Body of pancreas (tissue), 4 donors: Measurements from ENCODE around the gene SMURF2.

Source experiments
- CTCF ChIP-seq, 7 experiments: fragments of 450-650 bp in 4 of 7; fragments of 200-600 bp in 3 of 7; sonication (generic) in 3 of 7; IDR thresholded peaks; one replicate each; pipeline ENCODE4 v1.5.1; 2016 to 2019; ENCODE audit warnings: antibody characterized with exemption in 7 of 7
- POLR2A ChIP-seq, 3 donors: fragments of 450-650 bp; IDR thresholded peaks; one replicate each; pipeline ENCODE4 v1.6.1; 2016; ENCODE audit warnings: antibody characterized with exemption in 3 of 3, mild to moderate bottlenecking in 2 of 3

DNA sequence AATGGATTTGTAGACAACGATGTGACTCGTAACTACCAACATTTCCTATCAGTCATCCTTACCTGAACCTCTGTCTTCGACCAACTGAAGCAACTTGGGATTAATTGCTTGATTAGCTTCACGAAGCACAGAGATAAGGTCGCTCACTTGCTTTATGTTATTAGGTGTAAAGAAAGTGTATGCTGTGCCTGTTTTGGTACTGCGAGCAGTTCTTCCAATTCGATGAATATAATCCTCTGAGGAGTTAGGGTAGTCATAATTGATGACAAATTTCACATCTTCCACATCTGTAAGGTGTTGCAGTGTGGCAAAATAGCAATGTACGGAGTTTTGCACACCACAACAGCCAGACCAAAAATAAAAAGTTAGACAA, 161.6 kb downstream of the SMURF2 start:
- no peak for TF ChIP-seq CTCF (IDR thresholded peaks at IDR 0.05)
- no peak for TF ChIP-seq POLR2A (IDR thresholded peaks at IDR 0.05)
